Uterus (tissue), 4 donors: ENCODE measurements around the gene ADAP1. TPM values are rescaled to one million over a fixed set of nuclear protein-coding genes. Genes with fewer than 3 reads are reported as not detected.
A peak's percentile ranks its signal among the peaks of the same experiment; 100 is the strongest.

ENCODE experiments used
- DNase-seq, 2 donors: peaks; one replicate each; pipeline ENCODE4 v3.0.0-alpha.2; 2019 to 2020
- H3K27ac ChIP-seq, 2 donors: fragments of 200-600 bp; sonication (generic); 1 replicate in 1 of 2; 2 replicates in 1 of 2; pipeline ENCODE4 v1.5.1; 2016 to 2018
- H3K27me3 ChIP-seq, 2 donors: fragments of 200-600 bp; sonication (generic); one replicate each; pipeline ENCODE4 v1.5.1; 2018 to 2019; ENCODE audit warnings: control low read depth in 1 of 2
- H3K36me3 ChIP-seq, 2 donors: fragments of 200-600 bp; sonication (generic); one replicate each; pipeline ENCODE4 v1.5.1; 2019; ENCODE audit warnings: control low read depth in 1 of 2
- H3K4me1 ChIP-seq, 2 donors: fragments of 200-600 bp; sonication (generic); one replicate each; pipeline ENCODE4 v1.5.1; 2018 to 2019; ENCODE audit warnings: control low read depth in 1 of 2
- H3K4me3 ChIP-seq, 2 donors: fragments of 200-600 bp; sonication (generic); 1 replicate in 1 of 2; 2 replicates in 1 of 2; pipeline ENCODE4 v1.5.1; 2018 to 2019; ENCODE audit warnings: mild to moderate bottlenecking in 1 of 2
- H3K9me3 ChIP-seq, 2 donors: fragments of 200-600 bp; sonication (generic); one replicate each; pipeline ENCODE4 v1.5.1; 2019; ENCODE audit warnings: control low read depth in 1 of 2
- POLR2A ChIP-seq, 2 donors: fragments of 450-650 bp; IDR thresholded peaks; one replicate each; pipeline ENCODE4 v1.6.1; 2016; ENCODE audit warnings: antibody characterized with exemption in 2 of 2, mild to moderate bottlenecking in 1 of 2, moderate library complexity in 1 of 2
- intact Hi-C: fragments of 100-400 bp; cut with DNase I; formaldehyde crosslinking; loops from one replicate; pipeline ENCODE4 v1.15.1; 2023; ENCODE audit warnings: low total_unique reads
- total RNA-seq, 4 donors: library from RNA; depleted of rRNA in 3 of 4; stranded (reverse); fragments of >200 nt in 3 of 4; gene quantifications; one replicate each; pipeline versions ENCODE4 v1.1.0 to v1.2.4, GENCODE V29; 2014 to 2023
- TF ChIP-seq, protein P1 (sequence below), 4 experiments: fragments of 200-600 bp in 2 of 4; fragments of 450-650 bp in 2 of 4; sonication (generic) in 2 of 4; IDR thresholded peaks; one replicate each; pipeline ENCODE4 v1.5.1; 2016 to 2019; ENCODE audit warnings: antibody characterized with exemption in 4 of 4, mild to moderate bottlenecking in 2 of 4, moderate library complexity in 1 of 4
- donor health status: DM: yes; HTN: yes; CAD: no.

ADAP1 gene
- total RNA-seq, 4 donors from 2014 or later, result 3.2 to 17.4 (median 10.9) TPM

DNA sequence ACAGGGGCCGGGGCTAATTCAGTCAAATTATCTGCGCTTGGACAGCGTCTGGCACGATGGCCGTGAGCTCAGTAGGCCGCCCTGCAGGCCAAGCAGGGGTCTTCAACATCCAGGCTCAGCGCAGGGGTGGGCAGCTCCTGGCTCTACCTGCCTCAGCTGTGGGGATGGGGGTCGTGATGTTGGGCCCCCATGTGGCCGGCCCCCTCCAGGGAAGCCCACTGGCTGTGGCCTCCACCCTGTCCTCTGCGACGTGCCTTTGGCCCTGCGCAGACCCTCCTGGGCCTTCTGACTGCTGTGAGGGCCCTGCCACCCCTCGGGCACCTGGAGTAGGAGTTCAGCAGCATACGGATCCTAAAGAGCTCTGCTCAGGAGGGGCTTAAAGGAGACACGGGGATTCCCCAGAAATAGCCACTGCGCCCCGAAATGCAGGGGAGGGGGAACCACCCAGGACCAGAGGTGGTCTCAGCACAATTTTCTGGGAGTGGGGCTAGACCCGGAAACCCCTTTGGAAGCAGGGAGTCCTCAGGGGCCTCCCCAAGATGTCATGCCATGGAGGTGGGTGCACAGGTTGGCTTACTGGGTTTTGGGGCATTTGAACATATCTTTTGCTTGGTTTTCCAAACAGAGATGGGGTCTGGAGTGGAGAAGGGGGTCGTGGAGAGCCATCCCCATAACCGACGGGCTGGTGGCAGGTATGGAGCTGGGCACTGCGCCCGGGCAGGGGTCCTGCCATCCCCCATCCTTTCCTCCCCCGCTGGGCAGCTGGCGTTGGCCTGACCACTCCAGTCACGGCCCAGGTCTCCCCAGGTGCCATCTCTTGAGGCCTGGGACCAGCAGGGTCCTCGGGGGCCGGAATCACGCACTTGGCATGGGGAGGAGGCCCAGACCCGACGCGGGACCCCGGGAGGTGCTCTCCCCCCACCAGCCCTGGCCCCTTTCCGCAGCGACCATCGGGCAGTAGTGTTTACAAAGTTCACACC, 4.0 kb upstream of the ADAP1 start:
- H3K4me3 ChIP-seq, result no peak overlapping the region
- DNase-seq, result no peak
- TF ChIP-seq, protein P1, sequence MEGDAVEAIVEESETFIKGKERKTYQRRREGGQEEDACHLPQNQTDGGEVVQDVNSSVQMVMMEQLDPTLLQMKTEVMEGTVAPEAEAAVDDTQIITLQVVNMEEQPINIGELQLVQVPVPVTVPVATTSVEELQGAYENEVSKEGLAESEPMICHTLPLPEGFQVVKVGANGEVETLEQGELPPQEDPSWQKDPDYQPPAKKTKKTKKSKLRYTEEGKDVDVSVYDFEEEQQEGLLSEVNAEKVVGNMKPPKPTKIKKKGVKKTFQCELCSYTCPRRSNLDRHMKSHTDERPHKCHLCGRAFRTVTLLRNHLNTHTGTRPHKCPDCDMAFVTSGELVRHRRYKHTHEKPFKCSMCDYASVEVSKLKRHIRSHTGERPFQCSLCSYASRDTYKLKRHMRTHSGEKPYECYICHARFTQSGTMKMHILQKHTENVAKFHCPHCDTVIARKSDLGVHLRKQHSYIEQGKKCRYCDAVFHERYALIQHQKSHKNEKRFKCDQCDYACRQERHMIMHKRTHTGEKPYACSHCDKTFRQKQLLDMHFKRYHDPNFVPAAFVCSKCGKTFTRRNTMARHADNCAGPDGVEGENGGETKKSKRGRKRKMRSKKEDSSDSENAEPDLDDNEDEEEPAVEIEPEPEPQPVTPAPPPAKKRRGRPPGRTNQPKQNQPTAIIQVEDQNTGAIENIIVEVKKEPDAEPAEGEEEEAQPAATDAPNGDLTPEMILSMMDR (IDR thresholded peaks at IDR 0.05), result no peak
- no peak for TF ChIP-seq POLR2A (IDR thresholded peaks at IDR 0.05)
- no peaks in the 10 kb centered on the region for H3K9me3 ChIP-seq
- H3K27ac ChIP-seq, result no peak overlapping the region
- no peaks in the 10 kb centered on the region for H3K36me3 ChIP-seq
- intact Hi-C loops, result no loop called here
- H3K4me1 ChIP-seq, result peaks cover 0 to 10% of the 10 kb centered on the region in 2 donors
- H3K27me3 ChIP-seq, result no peaks in the 10 kb centered on the region

DNA sequence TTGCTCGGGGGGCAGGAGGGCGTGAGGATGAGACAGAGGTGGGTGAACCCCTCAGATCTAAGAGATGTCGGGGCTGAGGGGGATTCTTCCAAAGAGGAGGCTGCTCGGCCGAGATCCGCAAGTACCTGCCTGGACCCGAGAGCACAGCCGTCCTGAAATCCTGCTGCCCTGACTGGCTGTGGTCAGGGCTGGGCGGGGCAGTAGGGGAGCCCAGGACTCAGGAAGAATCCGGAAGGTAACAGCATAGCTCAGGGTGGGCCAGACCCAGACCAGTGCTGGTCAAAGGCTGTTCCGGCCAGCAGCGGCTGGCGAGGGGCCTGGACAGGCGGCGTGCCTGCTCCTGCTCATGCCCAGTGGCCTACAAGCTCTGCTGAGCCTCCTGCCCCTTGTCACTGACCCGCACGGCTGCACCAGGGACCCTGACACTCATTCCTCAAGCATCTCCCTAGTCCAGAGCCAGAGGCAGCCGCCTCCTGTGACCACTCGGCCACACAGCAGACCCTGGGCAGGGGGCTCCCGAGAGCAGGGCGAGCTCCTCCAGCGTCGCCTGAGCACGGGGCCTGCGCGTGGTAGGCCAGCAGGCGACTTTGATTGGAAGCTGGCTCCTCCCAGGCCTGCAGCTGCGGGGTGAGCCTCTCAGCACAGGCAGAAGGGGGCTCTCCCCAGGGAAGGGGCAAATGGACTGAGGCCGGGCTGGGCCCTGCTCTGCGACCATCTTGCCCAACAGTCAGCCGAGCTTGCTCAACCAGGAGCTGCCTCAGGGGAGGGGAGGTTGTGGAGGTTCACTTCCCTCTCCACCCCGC, 3.1 kb upstream of the ADAP1 start:
- Histone ChIP-seq H3K4me3 (no peak overlapping the region), H3K36me3 (no peaks in the 10 kb centered on the region), H3K27ac (no peak overlapping the region), H3K9me3 (no peaks in the 10 kb centered on the region), H3K4me1 (peaks cover 0 to 9% of the 10 kb centered on the region in 2 donors), H3K27me3 (peaks cover 0 to 3% of the 10 kb centered on the region in 2 donors)
- DNase-seq, result no peak
- intact Hi-C loops, result no loop called here
- TF ChIP-seq, protein P1 (IDR thresholded peaks at IDR 0.05), result no peak
- TF ChIP-seq POLR2A (IDR thresholded peaks at IDR 0.05), result no peak

DNA sequence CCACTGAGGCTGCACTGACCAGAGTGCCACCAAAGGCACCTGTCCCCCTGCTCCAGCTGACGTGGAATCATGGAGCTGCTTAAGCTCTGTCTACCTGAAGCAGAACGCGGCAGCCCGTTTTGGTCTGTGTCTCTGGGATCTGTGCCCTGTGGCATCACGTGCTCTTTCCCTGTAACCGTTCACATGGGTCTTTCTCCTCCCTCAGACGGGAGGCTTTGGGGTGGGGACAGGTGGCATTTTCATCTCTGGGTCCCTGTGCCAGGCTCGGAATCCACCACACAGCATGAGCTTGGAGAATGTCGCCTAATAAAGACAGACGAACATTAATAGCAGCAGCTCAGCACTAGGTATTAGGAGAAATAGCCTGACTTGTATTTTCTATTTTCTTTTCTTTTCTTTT, 1.6 kb upstream of the ADAP1 start:
- H3K4me1 ChIP-seq, result peaks cover 0 to 9% of the 10 kb centered on the region in 2 donors
- no peak overlapping the region for H3K4me3 ChIP-seq
- no peaks in the 10 kb centered on the region for H3K36me3 ChIP-seq
- intact Hi-C loops, result no loop called here
- H3K9me3 ChIP-seq, result no peaks in the 10 kb centered on the region
- no peak for DNase-seq
- H3K27me3 ChIP-seq, result peaks cover 0 to 3% of the 10 kb centered on the region in 2 donors
- no peak for TF ChIP-seq POLR2A (IDR thresholded peaks at IDR 0.05)
- TF ChIP-seq, protein P1 (IDR thresholded peaks at IDR 0.05), result no peak
- no peak overlapping the region for H3K27ac ChIP-seq

DNA sequence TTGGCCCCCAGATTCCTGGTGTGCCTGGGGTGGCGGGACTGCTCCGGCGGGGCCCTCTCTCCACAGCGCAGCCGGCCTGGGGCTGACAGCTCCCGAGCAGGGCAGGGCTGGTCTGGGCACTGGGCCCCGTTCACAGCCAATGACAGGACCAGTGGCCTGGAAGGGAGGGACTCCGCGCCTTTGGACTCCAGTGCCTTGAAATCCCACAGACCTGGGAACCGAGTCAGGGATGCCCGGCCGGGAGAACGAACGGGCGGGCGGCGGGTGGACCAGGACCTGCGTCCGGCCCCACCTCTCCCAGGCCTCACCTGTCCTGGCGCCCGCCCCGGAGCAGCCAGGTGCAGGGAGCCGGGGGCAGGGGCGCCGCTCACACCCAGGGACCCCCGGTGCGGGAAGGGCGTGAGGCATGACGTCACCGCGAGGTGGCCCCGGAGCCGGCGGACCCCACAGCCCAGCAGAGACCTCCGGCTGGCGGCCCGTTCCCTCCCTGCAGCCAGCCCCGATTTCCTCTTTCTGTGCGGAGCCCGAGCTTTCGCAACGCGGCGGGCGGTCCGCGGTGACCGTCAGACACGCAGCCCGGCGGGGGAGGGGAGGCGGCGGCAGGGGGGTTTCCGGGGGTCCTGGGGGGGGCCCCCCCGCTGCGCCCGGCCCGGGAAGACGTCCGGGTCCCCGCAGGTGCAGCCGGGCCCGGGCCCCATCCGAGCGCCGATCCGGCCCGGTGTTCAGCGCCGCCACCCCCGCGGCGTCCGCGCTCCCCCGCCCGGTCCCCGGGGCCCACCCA, 743 bp downstream of the ADAP1 start:
- Histone ChIP-seq H3K27me3 (peaks cover 0 to 3% of the 10 kb centered on the region in 2 donors), H3K4me3 (peak overlapping the region; percentile 27 to 32), H3K36me3 (no peaks in the 10 kb centered on the region), H3K27ac (no peak overlapping the region), H3K9me3 (no peaks in the 10 kb centered on the region), H3K4me1 (peaks cover 0 to 9% of the 10 kb centered on the region in 2 donors)
- TF ChIP-seq, protein P1 (IDR thresholded peaks at IDR 0.05), result no peak
- peak in 1 of 2 donors; percentile 18 for TF ChIP-seq POLR2A (IDR thresholded peaks at IDR 0.05)
- intact Hi-C loops, result no loop called here
- no peak for DNase-seq
